Neural progenitor cell (in vitro differentiated cells): Measurements from ENCODE around the gene SPTLC1. TPM values are rescaled to one million over a fixed set of nuclear protein-coding genes. Genes with fewer than 3 reads are reported as not detected.
"Not testable (repeated sequence)": the region's sequence is repeated elsewhere in the genome, so short reads cannot be mapped to it uniquely, and the experiment has no call there.

Source experiments
- DNase-seq: peaks from one replicate; pipeline ENCODE4 v3.0.0-alpha.2; 2016; ENCODE audit warnings: low spot score
- H2AFZ ChIP-seq: fragments of 200-600 bp; sonication (generic); replicated peaks from 2 replicates; pipeline ENCODE4 v1.6.1; 2016; ENCODE audit warnings: antibody characterized with exemption
- H3F3A ChIP-seq: fragments of 200-600 bp; sonication (generic); 2 replicates; pipeline ENCODE4 v1.6.1; 2016; ENCODE audit warnings: antibody characterized with exemption, low read depth
- H3K27ac ChIP-seq: fragments of 200-600 bp; sonication (generic); 2 replicates; pipeline ENCODE4 v1.5.1; 2016; ENCODE audit warnings: mild to moderate bottlenecking
- H3K27me3 ChIP-seq: fragments of 200-600 bp; sonication (generic); 2 replicates; pipeline ENCODE4 v1.6.1; 2016; ENCODE audit warnings: mild to moderate bottlenecking, moderate library complexity
- H3K36me3 ChIP-seq: fragments of 200-600 bp; sonication (generic); 2 replicates; pipeline ENCODE4 v1.5.1; 2016
- H3K4me1 ChIP-seq: fragments of 200-600 bp; sonication (generic); 2 replicates; pipeline ENCODE4 v1.6.1; 2016; ENCODE audit warnings: mixed run types
- H3K4me2 ChIP-seq: fragments of 200-600 bp; sonication (generic); 2 replicates; pipeline ENCODE4 v1.6.1; 2016
- H3K4me3 ChIP-seq: fragments of 200-600 bp; sonication (generic); 2 replicates; pipeline ENCODE4 v1.5.1; 2016
- H3K79me2 ChIP-seq: fragments of 200-600 bp; sonication (generic); 2 replicates; pipeline ENCODE4 v1.6.1; 2016; ENCODE audit warnings: low read depth
- H3K9ac ChIP-seq: fragments of 200-600 bp; sonication (generic); 2 replicates; pipeline ENCODE4 v1.6.1; 2016
- H3K9me3 ChIP-seq: fragments of 200-600 bp; sonication (generic); 2 replicates; pipeline ENCODE4 v1.5.1; 2016; ENCODE audit warnings: low read depth
- H4K20me1 ChIP-seq: fragments of 200-600 bp; sonication (generic); 2 replicates; pipeline ENCODE4 v1.6.1; 2016; ENCODE audit warnings: low read depth
- H3K27ac Mint-ChIP-seq: 3 replicates; pipeline ENCODE4 v1.8.0; 2021; ENCODE audit warnings: mixed read lengths
- H3K27me3 Mint-ChIP-seq: 2 replicates; pipeline ENCODE4 v1.8.0; 2022; ENCODE audit warnings: low read depth, mild to moderate bottlenecking, inconsistent platforms, moderate library complexity, mixed read lengths; ENCODE audit not compliant: insufficient read depth
- H3K36me3 Mint-ChIP-seq: 3 replicates; pipeline ENCODE4 v1.8.0; 2021; ENCODE audit warnings: mixed read lengths
- H3K4me1 Mint-ChIP-seq: 3 replicates; pipeline ENCODE4 v1.8.0; 2021; ENCODE audit warnings: mixed read lengths
- H3K4me3 Mint-ChIP-seq: 3 replicates; pipeline ENCODE4 v1.8.0; 2021; ENCODE audit warnings: mild to moderate bottlenecking, moderate library complexity, mixed read lengths
- H3K9me3 Mint-ChIP-seq: 3 replicates; pipeline ENCODE4 v1.8.0; 2020; ENCODE audit warnings: mixed read lengths
- CTCF ChIP-seq: fragments of 200-600 bp; sonication (generic); IDR thresholded peaks from 2 replicates; pipeline ENCODE4 v1.5.1; 2017; ENCODE audit warnings: antibody characterized with exemption, mild to moderate bottlenecking
- EZH2 ChIP-seq: fragments of 200-600 bp; sonication (generic); IDR thresholded peaks from 2 replicates; pipeline ENCODE4 v1.6.1; 2017; ENCODE audit warnings: antibody characterized with exemption, mild to moderate bottlenecking, moderate library complexity
- EZH2phosphoT487 ChIP-seq: fragments of 200-600 bp; sonication (generic); IDR thresholded peaks from 2 replicates; pipeline ENCODE4 v1.6.1; 2017; ENCODE audit warnings: antibody characterized with exemption
- total RNA-seq: library from RNA; depleted of rRNA; stranded (reverse); fragments of >200 nt; gene quantifications from 2 replicates; pipeline ENCODE4 v1.2.3, GENCODE V29; 2015; ENCODE audit warnings: low replicate concordance

Gene SPTLC1
- total RNA-seq, 1 donor from 2014 or later, result 119 TPM

GRCh38 chr9:92147030-92147851 lies 32.0 kb upstream of the SPTLC1 start:
- Histone ChIP-seq H2AFZ (peak overlapping the region; percentile 92), H3K27me3 (peaks cover 20% of the 10 kb centered on the region), H3F3A (no peaks in the 10 kb centered on the region), H3K4me2 (peak overlapping the region; percentile 46), H3K4me3 (no peak overlapping the region), H3K36me3 (no peaks in the 10 kb centered on the region), H3K27ac (no peak overlapping the region), H3K4me1 (peaks cover 14% of the 10 kb centered on the region), H4K20me1 (no peaks in the 10 kb centered on the region), H3K9me3 (no peaks in the 10 kb centered on the region), H3K9ac (no peak overlapping the region), H3K79me2 (no peaks in the 10 kb centered on the region)
- Mint-ChIP-seq H3K27me3 (peaks cover 11% of the 10 kb centered on the region), H3K27ac (no peak overlapping the region), H3K36me3 (no peaks in the 10 kb centered on the region), H3K9me3 (no peaks in the 10 kb centered on the region), H3K4me3 (no peak overlapping the region), H3K4me1 (peaks cover 19% of the 10 kb centered on the region)
- no peak for TF ChIP-seq CTCF
- TF ChIP-seq EZH2, result no peak
- no peak for TF ChIP-seq EZH2phosphoT487
- DNase-seq, result no peak

GRCh38 chr9:92146610-92147009 lies 31.4 kb upstream of the SPTLC1 start:
- H3K27ac ChIP-seq, result no peak overlapping the region
- H3K27ac Mint-ChIP-seq, result no peak overlapping the region
- H3K4me2 ChIP-seq, result peak overlapping the region; percentile 46

GRCh38 chr9:92145784-92146183 lies 30.6 kb upstream of the SPTLC1 start:
- not testable (repeated sequence) for H3K36me3 Mint-ChIP-seq, H3K9ac ChIP-seq

More at GRCh38 chr9:92146610-92147009, 31.4 kb upstream of the SPTLC1 start:
- peaks cover 17% of the 10 kb centered on the region for H3K27me3 Mint-ChIP-seq
- DNase-seq, result no peak
- H3K9me3 Mint-ChIP-seq, result no peaks in the 10 kb centered on the region
- Histone ChIP-seq H3K36me3 (no peaks in the 10 kb centered on the region), H4K20me1 (no peaks in the 10 kb centered on the region), H3K27me3 (peaks cover 26% of the 10 kb centered on the region), H3K79me2 (no peaks in the 10 kb centered on the region), H3K9me3 (no peaks in the 10 kb centered on the region), H3K4me3 (no peak overlapping the region), H3K9ac (no peak overlapping the region), H3F3A (no peaks in the 10 kb centered on the region), H2AFZ (no peak overlapping the region), H3K4me1 (peaks cover 14% of the 10 kb centered on the region)
- no peak overlapping the region for H3K4me3 Mint-ChIP-seq
- no peak for TF ChIP-seq CTCF
- no peaks in the 10 kb centered on the region for H3K36me3 Mint-ChIP-seq
- peaks cover 19% of the 10 kb centered on the region for H3K4me1 Mint-ChIP-seq

GRCh38 chr9:92142329-92142728 lies 27.1 kb upstream of the SPTLC1 start:
- H3K27ac Mint-ChIP-seq, result no peak overlapping the region
- no peak overlapping the region for H3K4me3 Mint-ChIP-seq
- TF ChIP-seq CTCF (no peak), EZH2phosphoT487 (no peak), EZH2 (no peak)
- peaks cover 2% of the 10 kb centered on the region for H3K9me3 Mint-ChIP-seq
- Histone ChIP-seq H3K27ac (no peak overlapping the region), H3K4me3 (no peak overlapping the region), H3K36me3 (no peaks in the 10 kb centered on the region), H3F3A (peaks cover 5% of the 10 kb centered on the region), H3K4me2 (no peak overlapping the region), H3K27me3 (peaks cover 39% of the 10 kb centered on the region), H3K4me1 (peaks cover 8% of the 10 kb centered on the region), H3K9ac (no peak overlapping the region), H3K79me2 (no peaks in the 10 kb centered on the region), H3K9me3 (no peaks in the 10 kb centered on the region), H2AFZ (no peak overlapping the region), H4K20me1 (no peaks in the 10 kb centered on the region)
- H3K4me1 Mint-ChIP-seq, result peaks cover 27% of the 10 kb centered on the region
- no peaks in the 10 kb centered on the region for H3K36me3 Mint-ChIP-seq
- H3K27me3 Mint-ChIP-seq, result peaks cover 35% of the 10 kb centered on the region
- DNase-seq, result no peak

More at GRCh38 chr9:92145784-92146183, 30.6 kb upstream of the SPTLC1 start:
- H3K27ac ChIP-seq, H2AFZ ChIP-seq, H3K27ac Mint-ChIP-seq, H3K4me3 Mint-ChIP-seq, DNase-seq, H3K4me3 ChIP-seq, H3F3A ChIP-seq, H3K36me3 ChIP-seq, H4K20me1 ChIP-seq, H3K4me2 ChIP-seq, H3K9me3 Mint-ChIP-seq, H3K9me3 ChIP-seq, H3K79me2 ChIP-seq: not testable (repeated sequence)
- peaks cover 22% of the 10 kb centered on the region for H3K4me1 Mint-ChIP-seq
- H3K27me3 Mint-ChIP-seq, result peaks cover 23% of the 10 kb centered on the region
- Histone ChIP-seq H3K4me1 (peaks cover 14% of the 10 kb centered on the region), H3K27me3 (peaks cover 34% of the 10 kb centered on the region)
